Esophagus squamous epithelium (tissue), 5 donors: ENCODE measurements around the gene RER1. TPM values are rescaled to one million over a fixed set of nuclear protein-coding genes. Genes with fewer than 3 reads are reported as not detected.

Experiments used
- DNase-seq: peaks from one replicate; lab custom pipeline; 2025; lab: John Stamatoyannopoulos, UW
- H3K27ac ChIP-seq, 4 donors: fragments of 200-600 bp; sonication (generic); one replicate each; pipeline ENCODE4 v1.5.1; 2016 to 2019; ENCODE audit warnings: mild to moderate bottlenecking in 1 of 4
- H3K27me3 ChIP-seq, 4 donors: fragments of 200-600 bp; sonication (generic); 1 replicate in 3 of 4; 2 replicates in 1 of 4; pipeline versions ENCODE4 v1.5.1 to v1.6.0; 2017 to 2021; ENCODE audit warnings: antibody characterized with exemption in 1 of 4
- H3K36me3 ChIP-seq, 3 donors: fragments of 200-600 bp; sonication (generic); one replicate each; pipeline ENCODE4 v1.5.1; 2016 to 2019
- H3K4me1 ChIP-seq, 3 donors: fragments of 200-600 bp; sonication (generic); one replicate each; pipeline ENCODE4 v1.5.1; 2017 to 2019
- H3K4me3 ChIP-seq, 4 donors: fragments of 200-600 bp; sonication (generic); 1 replicate in 3 of 4; 2 replicates in 1 of 4; pipeline ENCODE4 v1.5.1; 2016 to 2019; ENCODE audit warnings: mild to moderate bottlenecking in 2 of 4, moderate library complexity in 1 of 4
- H3K9me3 ChIP-seq, 3 donors: fragments of 200-600 bp; sonication (generic); one replicate each; pipeline ENCODE4 v1.5.1; 2016 to 2019
- CTCF ChIP-seq, 6 experiments: fragments of 450-650 bp in 4 of 6; fragments of 200-600 bp in 2 of 6; sonication (generic) in 2 of 6; IDR thresholded peaks; one replicate each; pipeline ENCODE4 v1.5.1; 2016 to 2019; ENCODE audit warnings: antibody characterized with exemption in 6 of 6, mild to moderate bottlenecking in 4 of 6, moderate library complexity in 4 of 6
- POLR2A ChIP-seq, 4 donors: fragments of 450-650 bp; IDR thresholded peaks; one replicate each; pipeline ENCODE4 v1.6.1; 2017; ENCODE audit warnings: antibody characterized with exemption in 4 of 4, mild to moderate bottlenecking in 4 of 4, moderate library complexity in 3 of 4
- WGBS, 2 donors: methylation state at CpG; one replicate each; pipeline ENCODE4 v1.1.5; 2018; 5-methylcytosine and 5-hydroxymethylcytosine counted together
- intact Hi-C: fragments of 100-400 bp; cut with DNase I; formaldehyde crosslinking; loops from one replicate; pipeline ENCODE4 v1.15.0; 2022
- total RNA-seq, 4 donors: library from RNA; depleted of rRNA; stranded (reverse); fragments of >200 nt; gene quantifications; one replicate each; pipeline ENCODE4 v1.1.0, GENCODE V29; 2016
- donor health status: DM: yes; HTN: yes; CAD: no.

Gene RER1
- total RNA-seq, 4 donors from 2014 or later = 63.3 to 136 (median 75.7) TPM

GRCh38 chr1:2383576-2383975 is 8.1 kb upstream of the RER1 start:
- TF ChIP-seq POLR2A (IDR thresholded peaks at IDR 0.05) (no peak), CTCF (IDR thresholded peaks at IDR 0.05) (no peak)
- no peak for DNase-seq
- no peaks in the 10 kb centered on the region for H3K9me3 ChIP-seq
- 70 to 90% methylated on average over 3 to 5 of the region's 14 CpGs for WGBS, 2 donors
- H3K27ac ChIP-seq = no peak overlapping the region
- peaks cover 0 to 15% (median 9%) of the 10 kb centered on the region in 3 donors for H3K4me1 ChIP-seq
- no peak overlapping the region for H3K4me3 ChIP-seq
- peaks cover 0 to 19% (median 0%) of the 10 kb centered on the region in 3 donors for H3K36me3 ChIP-seq
- no peaks in the 10 kb centered on the region for H3K27me3 ChIP-seq
- intact Hi-C loops = no loop called here

GRCh38 chr1:2384130-2384860 is 7.3 kb upstream of the RER1 start:
- 89 to 91% methylated on average over 14 to 18 of the region's 21 CpGs for WGBS, 2 donors

GRCh38 chr1:2384941-2385481 is 6.6 kb upstream of the RER1 start:
- Histone ChIP-seq H3K27me3 (no peaks in the 10 kb centered on the region), H3K4me3 (no peak overlapping the region), H3K9me3 (no peaks in the 10 kb centered on the region), H3K36me3 (peaks cover 0 to 19% (median 0%) of the 10 kb centered on the region in 3 donors), H3K27ac (no peak overlapping the region), H3K4me1 (peaks cover 6 to 27% (median 10%) of the 10 kb centered on the region in 3 donors)
- intact Hi-C loops = no loop called here
- 86% methylated on average over 19 of the region's 41 CpGs; no CpG with 5 or more reads in 1 of the 2 donors for WGBS, 2 donors
- no peak for TF ChIP-seq POLR2A (IDR thresholded peaks at IDR 0.05)
- no peak for TF ChIP-seq CTCF (IDR thresholded peaks at IDR 0.05)
- no peak for DNase-seq

More at GRCh38 chr1:2384130-2384860, 7.3 kb upstream of the RER1 start:
- Histone ChIP-seq H3K9me3 (no peaks in the 10 kb centered on the region), H3K27me3 (no peaks in the 10 kb centered on the region), H3K27ac (no peak overlapping the region), H3K36me3 (peaks cover 0 to 19% (median 0%) of the 10 kb centered on the region in 3 donors), H3K4me1 (peaks cover 0 to 20% (median 9%) of the 10 kb centered on the region in 3 donors), H3K4me3 (no peak overlapping the region)
- DNase-seq = no peak
- TF ChIP-seq POLR2A (IDR thresholded peaks at IDR 0.05) (no peak), CTCF (IDR thresholded peaks at IDR 0.05) (no peak)
- intact Hi-C loops = no loop called here

GRCh38 chr1:2385606-2386280 is 5.9 kb upstream of the RER1 start:
- intact Hi-C loops = no loop called here
- no peak overlapping the region for H3K4me3 ChIP-seq

More at GRCh38 chr1:2385606-2386280, 5.9 kb upstream of the RER1 start:
- DNase-seq = no peak
- no peaks in the 10 kb centered on the region for H3K9me3 ChIP-seq
- TF ChIP-seq POLR2A (IDR thresholded peaks at IDR 0.05) (no peak), CTCF (IDR thresholded peaks at IDR 0.05) (no peak)
- H3K27ac ChIP-seq = no peak overlapping the region
- peaks cover 0 to 19% (median 0%) of the 10 kb centered on the region in 3 donors for H3K36me3 ChIP-seq
- H3K27me3 ChIP-seq = no peaks in the 10 kb centered on the region
- 91 to 95% methylated on average over 8 to 10 of the region's 19 CpGs for WGBS, 2 donors
- peaks cover 13 to 34% (median 17%) of the 10 kb centered on the region in 3 donors for H3K4me1 ChIP-seq
